ENCODE data around the gene GBX2. TPM values are rescaled to one million over a fixed set of nuclear protein-coding genes. Genes with fewer than 3 reads are reported as not detected.

The GBX2 gene
- total and polyA plus RNA-seq, 2 of the 8 experiments (the other 6 are each of a cell fraction or from before 2014, with no cell fraction given): 0.38 to 0.89 TPM

DNA sequence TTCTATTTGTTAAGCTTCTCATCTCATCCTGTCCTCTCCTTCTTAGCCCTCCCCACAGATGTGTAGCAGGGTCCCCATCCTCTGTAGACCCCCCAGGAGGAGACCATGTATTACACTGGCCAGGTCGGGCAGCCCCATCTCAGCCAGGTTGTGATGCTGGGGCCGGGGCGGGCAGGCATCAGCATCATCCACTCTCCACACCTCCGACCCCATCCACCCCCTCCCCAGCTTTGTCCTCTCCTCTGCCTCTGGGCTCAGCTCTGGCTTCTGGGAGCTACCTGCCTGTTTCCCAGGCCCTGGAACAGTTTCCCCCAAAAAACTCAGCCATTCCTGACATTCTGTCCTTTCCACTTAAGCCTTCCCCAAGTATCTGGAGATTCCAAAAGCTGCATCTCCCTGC is 49.2 kb downstream of the GBX2 start:
- Histone ChIP-seq H3K4ac (replicated peaks; ENCODE audit: insufficient read length, low read depth, low read length) (no peak overlapping the region), H2AK5ac (ENCODE audit: low read depth, low read length) (no peak overlapping the region), H3K9ac (replicated peaks in 1 of 4; ENCODE audit: extremely low read depth in 1 of 4, low read depth in 3 of 4, low read length in 3 of 4) (no peak overlapping the region), H3K4me1 (replicated peaks in 1 of 4; ENCODE audit: control insufficient read depth in 3 of 4, insufficient read depth in 4 of 4, low read length in 3 of 4) (peaks cover 0 to 9% (median 4%) of the 10 kb centered on the region in 4 experiments; a peak in 5 of 7 replicates), H2BK12ac (ENCODE audit: low read depth, low read length) (no peak overlapping the region), H3K79me1 (ENCODE audit: low read depth, low read length) (no peaks in the 10 kb centered on the region), H2BK15ac (ENCODE audit: low read length) (no peak overlapping the region), H2BK120ac (replicated peaks; ENCODE audit: low read depth, low read length) (no peak overlapping the region), H3K4me2 (ENCODE audit: insufficient read depth in 1 of 2, low read depth in 2 of 2, low read length in 2 of 2) (no peak overlapping the region), H3K18ac (ENCODE audit: extremely low read depth, low read length) (no peak overlapping the region), H3K9me3 (ENCODE audit: insufficient read depth in 2 of 2, low read depth in 1 of 2, low read length in 1 of 2) (no peaks in the 10 kb centered on the region), H3K56ac (replicated peaks; ENCODE audit: insufficient read length, low read depth, low read length) (no peak overlapping the region), H2AFZ (ENCODE audit: low read length) (no peak overlapping the region), H3K27me3 (replicated peaks in 1 of 4; ENCODE audit: control insufficient read depth in 3 of 4, extremely low read depth in 1 of 4, insufficient read depth in 3 of 4, low read length in 3 of 4) (peaks cover 0 to 15% (median 10%) of the 10 kb centered on the region in 4 experiments; a peak in 6 of 7 replicates), H3K27ac (ENCODE audit: low read depth, low read length) (no peak overlapping the region), H3K23ac (ENCODE audit: insufficient read length) (no peak overlapping the region), H3K4me3 (ENCODE audit: extremely low read depth in 1 of 4, insufficient read depth in 2 of 4, low read depth in 3 of 4, low read length in 4 of 4) (no peak overlapping the region), H3K14ac (ENCODE audit: insufficient read length) (no peak overlapping the region), H4K5ac (ENCODE audit: insufficient read length, low read depth, low read length) (no peak overlapping the region), H4K91ac (replicated peaks; ENCODE audit: insufficient read length, low read length) (no peak overlapping the region), H2BK20ac (ENCODE audit: low read length) (no peak overlapping the region), H4K8ac (ENCODE audit: extremely low read depth, insufficient read depth, low read length) (no peak overlapping the region), H3K36me3 (ENCODE audit: control insufficient read depth in 2 of 4, insufficient read depth in 4 of 4, low read length in 3 of 4) (no peaks in the 10 kb centered on the region), H4K20me1 (replicated peaks in 1 of 2; ENCODE audit: control insufficient read depth in 1 of 2, insufficient read depth in 2 of 2, low read length in 2 of 2) (peaks cover 7 to 17% of the 10 kb centered on the region in 2 experiments), H3K79me2 (ENCODE audit: control insufficient read depth in 1 of 2, insufficient read depth in 2 of 2, low read length in 2 of 2) (no peaks in the 10 kb centered on the region), H2BK5ac (ENCODE audit: low read depth, low read length) (no peak overlapping the region), H3K23me2 (ENCODE audit: low read depth, low read length) (no peaks in the 10 kb centered on the region)
- WGBS, 2 experiments (ENCODE audit: extremely low coverage in 1 of 2, insufficient coverage in 1 of 2, insufficient read length in 1 of 2, insufficient replicate concordance in 2 of 2, low coverage in 1 of 2, low lambda C conversion rate in 2 of 2, missing lambda C conversion rate in 1 of 2): 75% methylated on average over 4 of the region's 4 CpGs; no CpG with 5 or more reads in 1 of the 2 experiments
- FAIRE-seq: no peak
- ChIA-PET CTCF (ENCODE audit: partially characterized antibody) (interaction anchor here (0.8 to 2.1 kb wide), 8 partner anchors 10 to 182 kb away, joined by 3 to 12 read pairs (median 4); no protein-coding TSS in a partner anchor), POLR2A (ENCODE audit: partially characterized antibody) (interaction anchor here (0.6 to 1.3 kb wide), 2 partner anchors 32 to 109 kb away, joined by 3 read pairs; no protein-coding TSS in a partner anchor)
- no peak for DNase-seq (ENCODE audit: low read depth in 1 of 2, low spot score in 2 of 2)
- TF ChIP-seq SIX5 (IDR thresholded peaks at IDR 0.05; ENCODE audit: low read depth, low read length): no peak
- no peak for TF ChIP-seq MAFK (IDR thresholded peaks at IDR 0.05; ENCODE audit: low read depth, low read length)
- no peak for TF ChIP-seq TAF1 (IDR thresholded peaks at IDR 0.05; ENCODE audit: low read depth, low read length)
- no peak for TF ChIP-seq SRF (IDR thresholded peaks at IDR 0.05; ENCODE audit: low read depth, low read length)
- TF ChIP-seq, protein P1, sequence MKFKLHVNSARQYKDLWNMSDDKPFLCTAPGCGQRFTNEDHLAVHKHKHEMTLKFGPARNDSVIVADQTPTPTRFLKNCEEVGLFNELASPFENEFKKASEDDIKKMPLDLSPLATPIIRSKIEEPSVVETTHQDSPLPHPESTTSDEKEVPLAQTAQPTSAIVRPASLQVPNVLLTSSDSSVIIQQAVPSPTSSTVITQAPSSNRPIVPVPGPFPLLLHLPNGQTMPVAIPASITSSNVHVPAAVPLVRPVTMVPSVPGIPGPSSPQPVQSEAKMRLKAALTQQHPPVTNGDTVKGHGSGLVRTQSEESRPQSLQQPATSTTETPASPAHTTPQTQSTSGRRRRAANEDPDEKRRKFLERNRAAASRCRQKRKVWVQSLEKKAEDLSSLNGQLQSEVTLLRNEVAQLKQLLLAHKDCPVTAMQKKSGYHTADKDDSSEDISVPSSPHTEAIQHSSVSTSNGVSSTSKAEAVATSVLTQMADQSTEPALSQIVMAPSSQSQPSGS (IDR thresholded peaks at IDR 0.05; ENCODE audit: low read length): no peak

Data from H1 (cell line).